ENCODE measurements around the gene DHX40.

Gene DHX40, protein sequence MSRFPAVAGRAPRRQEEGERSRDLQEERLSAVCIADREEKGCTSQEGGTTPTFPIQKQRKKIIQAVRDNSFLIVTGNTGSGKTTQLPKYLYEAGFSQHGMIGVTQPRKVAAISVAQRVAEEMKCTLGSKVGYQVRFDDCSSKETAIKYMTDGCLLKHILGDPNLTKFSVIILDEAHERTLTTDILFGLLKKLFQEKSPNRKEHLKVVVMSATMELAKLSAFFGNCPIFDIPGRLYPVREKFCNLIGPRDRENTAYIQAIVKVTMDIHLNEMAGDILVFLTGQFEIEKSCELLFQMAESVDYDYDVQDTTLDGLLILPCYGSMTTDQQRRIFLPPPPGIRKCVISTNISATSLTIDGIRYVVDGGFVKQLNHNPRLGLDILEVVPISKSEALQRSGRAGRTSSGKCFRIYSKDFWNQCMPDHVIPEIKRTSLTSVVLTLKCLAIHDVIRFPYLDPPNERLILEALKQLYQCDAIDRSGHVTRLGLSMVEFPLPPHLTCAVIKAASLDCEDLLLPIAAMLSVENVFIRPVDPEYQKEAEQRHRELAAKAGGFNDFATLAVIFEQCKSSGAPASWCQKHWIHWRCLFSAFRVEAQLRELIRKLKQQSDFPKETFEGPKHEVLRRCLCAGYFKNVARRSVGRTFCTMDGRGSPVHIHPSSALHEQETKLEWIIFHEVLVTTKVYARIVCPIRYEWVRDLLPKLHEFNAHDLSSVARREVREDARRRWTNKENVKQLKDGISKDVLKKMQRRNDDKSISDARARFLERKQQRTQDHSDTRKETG

DNA sequence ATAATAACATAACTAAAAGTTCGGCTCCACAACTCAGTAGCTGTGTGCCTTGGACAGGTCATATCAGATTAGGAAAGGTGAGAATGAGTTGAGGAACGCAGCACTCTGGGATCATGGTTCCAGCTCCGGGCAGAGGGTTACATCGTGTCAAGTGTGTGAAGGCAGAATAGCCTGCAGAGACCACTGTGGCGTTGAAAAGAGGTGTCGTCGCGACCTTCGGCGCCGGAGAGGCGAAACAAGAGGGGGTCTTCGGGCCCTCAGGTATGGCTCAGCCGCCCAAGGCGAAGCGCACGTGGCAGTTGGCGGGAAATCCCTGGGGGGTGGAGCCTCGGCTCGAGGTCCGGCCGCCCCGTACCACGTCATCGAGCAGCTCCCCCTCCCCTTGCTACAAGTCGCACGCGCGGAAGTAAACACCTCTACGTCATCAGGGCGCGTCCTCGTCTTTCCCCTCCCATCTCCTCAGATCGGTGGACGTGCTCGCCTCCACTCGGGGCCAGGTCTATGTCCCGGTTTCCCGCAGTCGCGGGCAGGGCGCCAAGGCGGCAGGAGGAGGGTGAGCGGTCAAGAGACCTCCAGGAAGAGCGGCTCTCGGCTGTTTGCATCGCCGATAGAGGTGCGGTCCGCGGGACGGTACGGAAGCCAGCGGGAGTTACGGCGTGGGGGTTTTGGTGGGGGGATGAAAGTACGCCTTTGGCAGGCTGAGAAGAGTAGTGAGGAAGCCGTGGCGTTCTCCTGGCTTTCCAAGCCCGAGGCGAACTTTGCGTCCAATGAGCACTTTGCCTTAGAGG lies at the start of gene DHX40:
TSS of gene DHX40 (plus strand) at position 440 of the 788 bp plus-strand sequence. CDS start at position 502, 62 bp downstream.
- peaks cover 2% of the 10 kb centered on the region for H3K36me3 ChIP-seq (ENCODE audit: insufficient read depth, low read length)
- peak within 1 kb of the TSS; percentile 92 for H2AFZ ChIP-seq (ENCODE audit: low read length)

DNA sequence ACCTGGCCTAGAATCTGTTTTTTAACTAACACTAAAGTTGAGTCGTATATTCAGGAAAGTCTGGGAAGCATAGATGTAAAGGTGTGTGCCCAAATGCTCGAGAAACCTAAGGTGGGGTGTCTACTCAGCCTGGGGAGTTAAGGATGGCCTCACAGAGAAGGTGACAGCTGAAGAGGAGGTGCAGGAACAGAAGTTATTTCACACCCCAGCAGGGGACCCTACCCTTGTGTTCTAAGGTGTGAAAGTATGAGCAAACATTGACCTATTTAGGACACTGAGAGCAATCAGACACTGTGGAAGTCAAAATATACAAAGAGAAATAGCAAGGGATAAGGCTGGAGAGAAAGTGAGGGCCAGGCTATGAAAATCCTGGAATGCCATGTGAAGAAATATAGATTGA lies 49.0 kb upstream of the DHX40 start:
- Histone ChIP-seq H3K27me3 (ENCODE audit: insufficient read depth, low read length) (no peaks in the 10 kb centered on the region), H3K9me2 (ENCODE audit: low read depth, low read length) (no peaks in the 10 kb centered on the region), H2AFZ (ENCODE audit: low read length) (no peak overlapping the region), H3K4me3 (ENCODE audit: low read depth, low read length, poor library complexity, severe bottlenecking) (no peak overlapping the region), H3K9ac (ENCODE audit: low read length) (no peak overlapping the region), H3K36me3 (ENCODE audit: insufficient read depth, low read length) (no peaks in the 10 kb centered on the region), H3K9me3 (ENCODE audit: low read length) (no peaks in the 10 kb centered on the region), H3K79me2 (ENCODE audit: insufficient read depth, low read length) (no peaks in the 10 kb centered on the region), H3K4me1 (ENCODE audit: insufficient read depth, low read length, severe bottlenecking) (no peaks in the 10 kb centered on the region), H3K27ac (ENCODE audit: low read depth, low read length, poor library complexity, severe bottlenecking) (no peak overlapping the region), H3F3A (ENCODE audit: insufficient read depth, low read length) (no peaks in the 10 kb centered on the region), H3K4me2 (ENCODE audit: low read length) (no peak overlapping the region), H4K20me1 (ENCODE audit: insufficient read depth, low read length) (no peaks in the 10 kb centered on the region)
- TF ChIP-seq, protein P1, sequence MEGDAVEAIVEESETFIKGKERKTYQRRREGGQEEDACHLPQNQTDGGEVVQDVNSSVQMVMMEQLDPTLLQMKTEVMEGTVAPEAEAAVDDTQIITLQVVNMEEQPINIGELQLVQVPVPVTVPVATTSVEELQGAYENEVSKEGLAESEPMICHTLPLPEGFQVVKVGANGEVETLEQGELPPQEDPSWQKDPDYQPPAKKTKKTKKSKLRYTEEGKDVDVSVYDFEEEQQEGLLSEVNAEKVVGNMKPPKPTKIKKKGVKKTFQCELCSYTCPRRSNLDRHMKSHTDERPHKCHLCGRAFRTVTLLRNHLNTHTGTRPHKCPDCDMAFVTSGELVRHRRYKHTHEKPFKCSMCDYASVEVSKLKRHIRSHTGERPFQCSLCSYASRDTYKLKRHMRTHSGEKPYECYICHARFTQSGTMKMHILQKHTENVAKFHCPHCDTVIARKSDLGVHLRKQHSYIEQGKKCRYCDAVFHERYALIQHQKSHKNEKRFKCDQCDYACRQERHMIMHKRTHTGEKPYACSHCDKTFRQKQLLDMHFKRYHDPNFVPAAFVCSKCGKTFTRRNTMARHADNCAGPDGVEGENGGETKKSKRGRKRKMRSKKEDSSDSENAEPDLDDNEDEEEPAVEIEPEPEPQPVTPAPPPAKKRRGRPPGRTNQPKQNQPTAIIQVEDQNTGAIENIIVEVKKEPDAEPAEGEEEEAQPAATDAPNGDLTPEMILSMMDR (IDR thresholded peaks at IDR 0.05; ENCODE audit: low read length) = no peak
- no peak for TF ChIP-seq EZH2 (IDR thresholded peaks at IDR 0.05; ENCODE audit: borderline replicate concordance, low read length)

More for the DNA sequence above, at the start of gene DHX40:
- Histone ChIP-seq H4K20me1 (ENCODE audit: insufficient read depth, low read length) (no peaks in the 10 kb centered on the region), H3K4me1 (ENCODE audit: insufficient read depth, low read length, severe bottlenecking) (peaks cover 11% of the 10 kb centered on the region), H3K4me3 (ENCODE audit: low read depth, low read length, poor library complexity, severe bottlenecking) (peak within 1 kb of the TSS; percentile 91), H3K9me2 (ENCODE audit: low read depth, low read length) (no peaks in the 10 kb centered on the region), H3K27ac (ENCODE audit: low read depth, low read length, poor library complexity, severe bottlenecking) (no peak within 1 kb of the TSS), H3K27me3 (ENCODE audit: insufficient read depth, low read length) (no peaks in the 10 kb centered on the region), H3K9me3 (ENCODE audit: low read length) (peaks cover 5% of the 10 kb centered on the region; the same call in 1 of the 2 replicates), H3K9ac (ENCODE audit: low read length) (peak within 1 kb of the TSS; percentile 79), H3K4me2 (ENCODE audit: low read length) (peak within 1 kb of the TSS; percentile 67), H3F3A (ENCODE audit: insufficient read depth, low read length) (no peaks in the 10 kb centered on the region), H3K79me2 (ENCODE audit: insufficient read depth, low read length) (no peaks in the 10 kb centered on the region)
- TF ChIP-seq, protein P1 (IDR thresholded peaks at IDR 0.05; ENCODE audit: low read length) = no peak
- no peak for TF ChIP-seq EZH2 (IDR thresholded peaks at IDR 0.05; ENCODE audit: borderline replicate concordance, low read length)

DNA sequence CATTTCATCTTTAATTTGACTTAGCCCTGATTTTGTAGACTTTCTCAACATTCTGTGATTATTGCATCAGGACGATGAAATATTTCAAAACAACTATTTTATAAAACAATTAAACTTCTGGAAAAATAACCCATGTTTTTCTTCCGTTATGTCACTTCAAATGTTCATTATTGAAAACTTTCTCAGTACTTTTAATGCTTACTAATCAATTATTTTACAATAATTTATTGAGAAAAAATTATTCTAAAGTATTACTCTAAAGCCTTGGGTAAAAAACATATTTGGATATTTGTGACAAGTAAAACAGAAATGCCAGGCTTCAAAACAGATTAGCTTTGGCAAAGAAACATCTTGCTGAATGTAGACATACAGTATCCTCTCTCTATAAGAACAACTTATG lies 46.3 kb upstream of the DHX40 start:
- no peaks in the 10 kb centered on the region for H3K9me2 ChIP-seq (ENCODE audit: low read depth, low read length)

More for the DNA sequence above, 46.3 kb upstream of the DHX40 start:
- Histone ChIP-seq H3K36me3 (ENCODE audit: insufficient read depth, low read length) (no peaks in the 10 kb centered on the region), H3K4me2 (ENCODE audit: low read length) (no peak overlapping the region), H3K27ac (ENCODE audit: low read depth, low read length, poor library complexity, severe bottlenecking) (no peak overlapping the region), H3F3A (ENCODE audit: insufficient read depth, low read length) (no peaks in the 10 kb centered on the region), H3K27me3 (ENCODE audit: insufficient read depth, low read length) (no peaks in the 10 kb centered on the region), H3K79me2 (ENCODE audit: insufficient read depth, low read length) (no peaks in the 10 kb centered on the region), H3K9me3 (ENCODE audit: low read length) (no peaks in the 10 kb centered on the region), H3K4me3 (ENCODE audit: low read depth, low read length, poor library complexity, severe bottlenecking) (no peak overlapping the region), H2AFZ (ENCODE audit: low read length) (no peak overlapping the region), H3K4me1 (ENCODE audit: insufficient read depth, low read length, severe bottlenecking) (no peaks in the 10 kb centered on the region), H3K9ac (ENCODE audit: low read length) (no peak overlapping the region), H4K20me1 (ENCODE audit: insufficient read depth, low read length) (no peaks in the 10 kb centered on the region)
- TF ChIP-seq, protein P1 (IDR thresholded peaks at IDR 0.05; ENCODE audit: low read length) = no peak
- TF ChIP-seq EZH2 (IDR thresholded peaks at IDR 0.05; ENCODE audit: borderline replicate concordance, low read length) = no peak
